NCI-H1417 treated with DMSO at 0.1 percent for 48 hours (cell line): ENCODE data around the gene PRR5L.
"Not testable (repeated sequence)": the region's sequence is repeated elsewhere in the genome, so short reads cannot be mapped to it uniquely, and the experiment has no call there.

ENCODE experiments used
- DNase-seq: peaks from one replicate; lab custom pipeline; 2025; lab: John Stamatoyannopoulos, UW

The PRR5L gene

GRCh38 chr11:36500315-36500721, 204.2 kb downstream of the PRR5L start:
- DNase-seq, result no peak

GRCh38 chr11:36501236-36501635, 205.1 kb downstream of the PRR5L start:
- DNase-seq, result no peak

GRCh38 chr11:36507824-36508489, 211.9 kb downstream of the PRR5L start:
- no peak for DNase-seq

GRCh38 chr11:36508743-36509142, 212.7 kb downstream of the PRR5L start:
- no peak for DNase-seq

GRCh38 chr11:36509201-36509639, 213.1 kb downstream of the PRR5L start:
- DNase-seq, result no peak

DNA sequence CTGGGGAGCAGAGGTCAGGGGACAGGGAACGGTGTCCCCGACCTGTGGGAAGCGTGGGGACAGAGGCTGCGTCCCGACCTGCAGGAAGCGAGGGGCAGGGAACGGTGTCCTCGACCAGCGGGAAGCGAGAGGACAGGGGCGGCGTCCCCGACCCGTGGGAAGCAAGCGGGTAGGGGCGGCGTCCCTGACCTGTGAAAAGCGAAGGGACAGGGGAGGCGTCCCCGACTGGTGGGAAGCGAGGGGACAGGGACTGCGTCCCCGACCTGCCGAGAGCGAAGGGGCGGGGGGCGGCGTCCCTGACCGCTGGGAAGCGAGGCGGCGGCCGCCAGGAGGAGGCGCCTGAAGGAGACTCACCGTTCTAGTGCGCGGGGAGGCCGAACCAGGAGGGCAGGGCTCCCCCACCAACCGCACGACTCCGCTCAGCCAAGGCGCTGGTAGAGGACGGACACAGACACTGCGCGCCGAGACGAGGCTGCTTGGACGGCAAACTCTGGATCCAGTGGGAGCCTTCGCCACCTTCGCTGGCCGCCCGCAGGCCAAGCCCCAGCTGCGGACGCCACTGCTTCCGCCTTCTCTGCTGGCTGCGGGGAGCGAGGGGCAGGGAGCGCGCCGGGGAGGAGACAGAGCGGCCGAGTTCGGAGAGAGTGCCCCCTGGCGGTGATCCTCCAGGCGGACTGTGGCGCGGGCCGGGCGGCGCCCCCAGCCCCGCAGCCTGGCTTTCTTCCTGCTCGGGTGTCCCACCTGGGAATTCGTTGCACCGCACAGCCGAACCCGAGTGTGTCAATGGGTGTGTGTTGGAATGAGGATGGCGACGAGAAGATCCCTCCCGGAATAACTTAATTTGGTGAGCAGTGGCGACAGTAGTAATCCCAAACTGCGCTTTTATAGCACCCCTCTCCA, 213.9 kb downstream of the PRR5L start, which contains the start of gene TRAF6:
Gene TRAF6 (minus strand): TSS at position 579 of the 900 bp plus-strand sequence. CDS start 8,757 bp downstream, outside the sequence.
- peak; percentile 15 for DNase-seq

- DNase-seq, result no peak
These were observed 214.5 kb downstream of the PRR5L start for GRCh38 chr11:36510594-36510942.

DNA sequence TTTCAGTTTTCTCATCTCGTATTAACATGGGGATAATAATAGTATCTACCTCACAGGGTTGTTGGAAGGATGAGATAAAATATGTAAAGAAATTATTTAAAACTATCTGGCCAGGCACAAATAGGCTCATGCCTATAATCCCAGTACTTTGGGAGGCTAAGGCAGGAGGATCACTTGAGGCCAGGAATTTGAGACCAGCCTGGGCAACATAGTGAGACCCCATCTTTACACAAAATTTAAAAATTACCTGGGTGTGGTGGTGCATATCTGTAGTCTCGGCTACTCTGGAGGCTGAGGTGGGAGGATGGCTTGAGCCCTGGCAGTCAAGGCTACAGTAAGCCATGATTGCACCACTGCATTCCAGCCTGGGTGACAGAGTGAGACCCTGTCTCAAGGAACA, 215.0 kb downstream of the PRR5L start:
- not testable (repeated sequence) for DNase-seq

GRCh38 chr11:36512016-36512415, 215.9 kb downstream of the PRR5L start:
- DNase-seq, result no peak

- no peak for DNase-seq
These were observed 217.9 kb downstream of the PRR5L start for GRCh38 chr11:36513965-36514364.
